ENCODE measurements around the gene OR10P1. TPM values are rescaled to one million over a fixed set of nuclear protein-coding genes. Genes with fewer than 3 reads are reported as not detected.

The OR10P1 gene
- total and polyA plus RNA-seq, 2 donors (not counting 1 experiment from before 2014, with no cell fraction given) = not detected

- POLR2A ChIA-PET = no interaction called here
Measured at GRCh38 chr12:55651299-55651683, 14.6 kb downstream of the OR10P1 start.

DNA sequence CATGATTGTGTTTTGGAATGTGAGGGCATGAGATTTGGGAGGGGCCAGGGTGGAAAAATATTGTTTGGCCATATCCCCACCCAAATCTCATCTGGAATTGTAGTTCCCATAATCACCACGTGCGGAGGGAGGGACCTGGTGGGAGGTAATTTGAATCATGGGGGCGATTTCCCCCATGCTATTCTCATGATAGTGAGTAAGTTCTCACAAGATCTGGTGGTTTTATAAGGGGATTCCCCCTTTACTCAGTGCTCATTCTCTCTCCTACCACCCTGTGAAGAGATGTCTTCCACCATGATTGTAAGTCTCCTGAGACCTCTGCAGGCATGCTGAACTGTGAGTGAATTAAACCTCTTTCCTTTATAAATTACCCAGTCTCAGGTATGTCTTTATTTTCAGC, 15.7 kb downstream of the OR10P1 start:
- H3K36me3 ChIP-seq (replicated peaks in 1 of 2; ENCODE audit: control extremely low read depth in 1 of 2, control insufficient read depth in 1 of 2, extremely low read depth in 1 of 2, insufficient read depth in 2 of 2, low read length in 1 of 2) = no peaks in the 10 kb centered on the region
- H3K4me1 ChIP-seq (ENCODE audit: control insufficient read depth in 2 of 2, insufficient read depth in 2 of 2, low read length in 2 of 2) = no peaks in the 10 kb centered on the region
- intact Hi-C loops (cut with micrococcal nuclease) = no loop called here
- no CpG with 5 or more reads among the region's 3 CpGs for WGBS (ENCODE audit: insufficient coverage)
- DNase-seq = peak; percentile 48
- no peak overlapping the region for H3K27ac ChIP-seq (ENCODE audit: low read length in 2 of 2)
- H3K9me3 ChIP-seq (ENCODE audit: control extremely low read depth in 1 of 3, control insufficient read depth in 2 of 3, insufficient read depth in 1 of 3, low read length in 2 of 3) = peaks cover 0 to 25% (median 14%) of the 10 kb centered on the region in 3 donors
- ChIA-PET POLR2A (no interaction called here), CTCF (no interaction called here)
- no peak overlapping the region for H3K4me3 ChIP-seq (ENCODE audit: control extremely low read depth in 1 of 5, extremely low read depth in 1 of 5, insufficient read depth in 1 of 5, low read depth in 2 of 5, low read length in 4 of 5)
- H3K79me2 ChIP-seq (ENCODE audit: control insufficient read depth, insufficient read depth, low read length) = no peaks in the 10 kb centered on the region
- no peak overlapping the region for H3K9ac ChIP-seq (ENCODE audit: low read length)
- Mint-ChIP-seq H3K27ac (no peak overlapping the region), H3K9me3 (ENCODE audit: insufficient read depth) (peaks cover 8% of the 10 kb centered on the region), H3K27me3 (peaks cover 3% of the 10 kb centered on the region), H3K4me1 (peaks cover 22% of the 10 kb centered on the region), H3K4me3 (no peak overlapping the region)
- no peaks in the 10 kb centered on the region for H3K27me3 ChIP-seq (replicated peaks in 1 of 4; ENCODE audit: control extremely low read depth in 1 of 4, control insufficient read depth in 3 of 4, insufficient read depth in 4 of 4, low read length in 3 of 4)
- no peak for TF ChIP-seq EZH2 (IDR thresholded peaks at IDR 0.05; ENCODE audit: borderline replicate concordance, insufficient read depth, low read depth, low read length, poor library complexity, severe bottlenecking)
- TF ChIP-seq, protein P1, sequence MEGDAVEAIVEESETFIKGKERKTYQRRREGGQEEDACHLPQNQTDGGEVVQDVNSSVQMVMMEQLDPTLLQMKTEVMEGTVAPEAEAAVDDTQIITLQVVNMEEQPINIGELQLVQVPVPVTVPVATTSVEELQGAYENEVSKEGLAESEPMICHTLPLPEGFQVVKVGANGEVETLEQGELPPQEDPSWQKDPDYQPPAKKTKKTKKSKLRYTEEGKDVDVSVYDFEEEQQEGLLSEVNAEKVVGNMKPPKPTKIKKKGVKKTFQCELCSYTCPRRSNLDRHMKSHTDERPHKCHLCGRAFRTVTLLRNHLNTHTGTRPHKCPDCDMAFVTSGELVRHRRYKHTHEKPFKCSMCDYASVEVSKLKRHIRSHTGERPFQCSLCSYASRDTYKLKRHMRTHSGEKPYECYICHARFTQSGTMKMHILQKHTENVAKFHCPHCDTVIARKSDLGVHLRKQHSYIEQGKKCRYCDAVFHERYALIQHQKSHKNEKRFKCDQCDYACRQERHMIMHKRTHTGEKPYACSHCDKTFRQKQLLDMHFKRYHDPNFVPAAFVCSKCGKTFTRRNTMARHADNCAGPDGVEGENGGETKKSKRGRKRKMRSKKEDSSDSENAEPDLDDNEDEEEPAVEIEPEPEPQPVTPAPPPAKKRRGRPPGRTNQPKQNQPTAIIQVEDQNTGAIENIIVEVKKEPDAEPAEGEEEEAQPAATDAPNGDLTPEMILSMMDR (IDR thresholded peaks at IDR 0.05) = no peak
- no peak overlapping the region for H2AFZ ChIP-seq (ENCODE audit: insufficient read depth, low read depth, low read length, poor library complexity, severe bottlenecking)
- ATAC-seq (ENCODE audit: low read depth) = peak; percentile 43
- no peaks in the 10 kb centered on the region for H4K20me1 ChIP-seq (ENCODE audit: control insufficient read depth, insufficient read depth, low read length, poor library complexity, severe bottlenecking)
- H3K4me2 ChIP-seq (replicated peaks; ENCODE audit: low read depth, low read length, poor library complexity, severe bottlenecking) = no peak overlapping the region

More at GRCh38 chr12:55651299-55651683, 14.6 kb downstream of the OR10P1 start:
- Histone ChIP-seq H3K9me3 (ENCODE audit: control extremely low read depth in 1 of 3, control insufficient read depth in 2 of 3, insufficient read depth in 1 of 3, low read length in 2 of 3) (peaks cover 0 to 33% (median 14%) of the 10 kb centered on the region in 3 donors), H3K4me3 (ENCODE audit: control extremely low read depth in 1 of 5, extremely low read depth in 1 of 5, insufficient read depth in 1 of 5, low read depth in 2 of 5, low read length in 4 of 5) (no peak overlapping the region), H3K4me1 (ENCODE audit: control insufficient read depth in 2 of 2, insufficient read depth in 2 of 2, low read length in 2 of 2) (peaks cover 5 to 6% of the 10 kb centered on the region in 2 donors), H4K20me1 (ENCODE audit: control insufficient read depth, insufficient read depth, low read length, poor library complexity, severe bottlenecking) (no peaks in the 10 kb centered on the region), H2AFZ (ENCODE audit: insufficient read depth, low read depth, low read length, poor library complexity, severe bottlenecking) (no peak overlapping the region), H3K27me3 (replicated peaks in 1 of 4; ENCODE audit: control extremely low read depth in 1 of 4, control insufficient read depth in 3 of 4, insufficient read depth in 4 of 4, low read length in 3 of 4) (no peaks in the 10 kb centered on the region), H3K36me3 (replicated peaks in 1 of 2; ENCODE audit: control extremely low read depth in 1 of 2, control insufficient read depth in 1 of 2, extremely low read depth in 1 of 2, insufficient read depth in 2 of 2, low read length in 1 of 2) (no peaks in the 10 kb centered on the region), H3K27ac (ENCODE audit: low read length in 2 of 2) (no peak overlapping the region), H3K79me2 (ENCODE audit: control insufficient read depth, insufficient read depth, low read length) (no peaks in the 10 kb centered on the region), H3K4me2 (replicated peaks; ENCODE audit: low read depth, low read length, poor library complexity, severe bottlenecking) (no peak overlapping the region), H3K9ac (ENCODE audit: low read length) (no peak overlapping the region)
- Mint-ChIP-seq H3K27me3 (peaks cover under 1% of the 10 kb centered on the region), H3K27ac (no peak overlapping the region), H3K4me1 (peaks cover 23% of the 10 kb centered on the region), H3K4me3 (no peak overlapping the region), H3K9me3 (ENCODE audit: insufficient read depth) (peaks cover 8% of the 10 kb centered on the region)
- CTCF ChIA-PET = no interaction called here
- intact Hi-C loops (cut with micrococcal nuclease) = no loop called here
- 91% methylated on average over 3 of the region's 5 CpGs for WGBS (ENCODE audit: insufficient coverage)
- no peak for ATAC-seq (ENCODE audit: low read depth)
- DNase-seq = no peak
- TF ChIP-seq, protein P1 (IDR thresholded peaks at IDR 0.05) = no peak
- TF ChIP-seq EZH2 (IDR thresholded peaks at IDR 0.05; ENCODE audit: borderline replicate concordance, insufficient read depth, low read depth, low read length, poor library complexity, severe bottlenecking) = no peak
